Adrenal gland (tissue), 5 donors: Measurements from ENCODE around the gene PLD5.

Source experiments
- CTCF ChIP-seq, 6 experiments: fragments of 450-650 bp in 4 of 6; fragments of 200-600 bp in 2 of 6; sonication (generic) in 1 of 6; IDR thresholded peaks; 1 replicate in 5 of 6; 2 replicates in 1 of 6; pipeline versions ENCODE4 v1.5.1 to v1.8.0; 2016 to 2021; ENCODE audit warnings: antibody characterized with exemption in 6 of 6, mild to moderate bottlenecking in 2 of 6, moderate library complexity in 1 of 6
- POLR2A ChIP-seq, 2 donors: fragments of 450-650 bp; IDR thresholded peaks; one replicate each; pipeline ENCODE4 v1.6.1; 2017; ENCODE audit warnings: antibody characterized with exemption in 2 of 2, mild to moderate bottlenecking in 2 of 2, moderate library complexity in 1 of 2
- donor health status: DM: no; HTN: no; CAD: no.

GRCh38 chr1:242120432-242120831 is 404.1 kb downstream of the PLD5 start:
- no peak for TF ChIP-seq CTCF (IDR thresholded peaks at IDR 0.05)
- TF ChIP-seq POLR2A (IDR thresholded peaks at IDR 0.05), result no peak
